Measurements from ENCODE around the gene CHD5.

- no peak for TF ChIP-seq CREM (CRISPR knock-in tag; IDR thresholded peaks at IDR 0.05)
- TF ChIP-seq E2F4 (CRISPR knock-in tag; IDR thresholded peaks at IDR 0.05; ENCODE audit: borderline replicate concordance, low read depth): no peak
- TF ChIP-seq CTCF (IDR thresholded peaks at IDR 0.05): no peak
- TF ChIP-seq ATF3 (CRISPR knock-in tag; conservative IDR thresholded peaks at IDR 0.05): no peak
- no peak for TF ChIP-seq NFATC4 (CRISPR knock-in tag; IDR thresholded peaks at IDR 0.05)
- TF ChIP-seq ESRRA (CRISPR knock-in tag; IDR thresholded peaks at IDR 0.05; ENCODE audit: borderline replicate concordance): no peak
- no peak for TF ChIP-seq SP1 (CRISPR knock-in tag; conservative IDR thresholded peaks at IDR 0.05)
- TF ChIP-seq ATF2 (CRISPR knock-in tag; IDR thresholded peaks at IDR 0.05; ENCODE audit: borderline replicate concordance, low read depth): no peak
- TF ChIP-seq MXD4 (CRISPR knock-in tag; IDR thresholded peaks at IDR 0.05; ENCODE audit: borderline replicate concordance): no peak
- no peak for TF ChIP-seq CBFB (CRISPR knock-in tag; IDR thresholded peaks at IDR 0.05; ENCODE audit: low read depth)
- no peak for TF ChIP-seq USF2 (CRISPR knock-in tag; IDR thresholded peaks at IDR 0.05)
- TF ChIP-seq FOXJ3 (CRISPR knock-in tag; IDR thresholded peaks at IDR 0.05; ENCODE audit: borderline replicate concordance): no peak
- TF ChIP-seq MAX (CRISPR knock-in tag; IDR thresholded peaks at IDR 0.05): no peak
Observed at GRCh38 chr1:6144175-6144574, 35.9 kb downstream of the CHD5 start.
